Measurements from ENCODE around the gene RHOB.

GRCh38 chr2:20421336-20421987 lies 25.4 kb upstream of the RHOB start:
- peak in 3 of 7 experiments; percentile 3 to 10 (median 7) for TF ChIP-seq CTCF (IDR thresholded peaks at IDR 0.05)
- TF ChIP-seq POLR2A (IDR thresholded peaks at IDR 0.05): peak in 2 of 3 donors; percentile 28 to 38

Measured in body of pancreas (tissue), 4 donors.